GM23338 (cell line): Measurements from ENCODE around the gene RHOA.

ENCODE experiments used
- CTCF ChIP-seq, 2 experiments: fragments of 200-600 bp in 1 of 2; sonication (generic) in 1 of 2; conservative IDR thresholded peaks; 2 replicates each; pipeline versions ENCODE4 v1.5.1 to v1.6.1; 2016 to 2017; ENCODE audit warnings: antibody characterized with exemption in 2 of 2, low read depth in 2 of 2, mild to moderate bottlenecking in 2 of 2, moderate library complexity in 1 of 2
- JUNB ChIP-seq: IDR thresholded peaks from one replicate; pipeline ENCODE4 v1.6.1; 2016; ENCODE audit warnings: antibody characterized with exemption; ENCODE audit not compliant: unreplicated experiment

- TF ChIP-seq JUNB: no peak
- no peak for TF ChIP-seq CTCF (conservative IDR thresholded peaks at IDR 0.05; ENCODE audit: low read depth in 2 of 2)
Observed at GRCh38 chr3:49329186-49329585, 82.6 kb downstream of the RHOA start.
